Measurements from ENCODE around the gene MTHFS. TPM values are rescaled to one million over a fixed set of nuclear protein-coding genes. Genes with fewer than 3 reads are reported as not detected.
"Not testable (repeated sequence)": the region's sequence is repeated elsewhere in the genome, so short reads cannot be mapped to it uniquely, and the experiment has no call there.

MTHFS gene
- total RNA-seq, 2 experiments from 2014 or later, result 46.2 to 49.4 TPM

DNA sequence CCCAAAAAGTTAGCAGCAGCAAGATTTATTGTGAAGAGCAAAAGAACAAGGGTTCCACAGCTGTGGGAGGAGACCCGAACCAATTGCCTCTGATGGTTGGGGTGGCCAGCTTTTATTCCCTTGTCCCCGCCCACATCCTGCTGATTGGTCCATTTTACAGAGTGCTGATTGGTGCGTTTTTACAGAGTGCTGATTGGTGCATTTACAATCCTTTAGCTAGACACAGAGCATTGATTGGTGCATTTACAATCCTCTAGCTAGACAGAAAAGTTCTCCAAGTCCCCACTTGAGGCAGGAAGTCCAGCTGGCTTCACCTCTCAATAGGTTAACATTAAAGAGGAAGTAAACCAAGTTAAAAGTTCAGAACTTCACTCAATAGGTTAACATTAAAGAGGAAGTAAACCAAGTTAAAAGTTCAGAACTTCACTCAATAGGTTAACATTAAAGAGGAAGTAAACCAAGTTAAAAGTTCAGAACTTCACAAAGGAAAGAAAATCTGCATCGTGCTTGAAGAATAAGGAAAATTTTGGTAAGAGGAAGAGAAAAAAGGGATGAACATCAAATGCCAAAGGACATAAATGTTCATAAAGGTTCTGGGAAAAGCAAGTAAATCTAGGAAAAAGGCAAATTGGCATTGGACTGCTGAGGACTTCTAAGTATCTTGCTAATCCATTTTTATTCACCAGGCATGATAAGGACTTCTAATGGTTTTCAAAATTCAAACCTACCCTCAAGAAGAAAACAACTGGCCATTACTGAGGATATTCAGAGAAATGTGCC lies 12.9 kb upstream of the MTHFS start:
- CTCF ChIA-PET; intact Hi-C loops (cut with micrococcal nuclease); H3K4me3 Mint-ChIP-seq; H3K27me3 Mint-ChIP-seq; H3K27ac Mint-ChIP-seq; DNase-seq: not testable (repeated sequence)
- peaks cover 26% of the 10 kb centered on the region for H3K9me3 Mint-ChIP-seq
- peaks cover 53% of the 10 kb centered on the region for H3K36me3 Mint-ChIP-seq
- H3K4me1 Mint-ChIP-seq (ENCODE audit: low read depth), result peaks cover 12% of the 10 kb centered on the region
- POLR2A ChIA-PET, result interaction anchor here (0.8 to 1.4 kb wide), 2 partner anchors 13 to 61 kb away, joined by 3 read pairs; partner anchors contain the start of gene BCL2A1

DNA sequence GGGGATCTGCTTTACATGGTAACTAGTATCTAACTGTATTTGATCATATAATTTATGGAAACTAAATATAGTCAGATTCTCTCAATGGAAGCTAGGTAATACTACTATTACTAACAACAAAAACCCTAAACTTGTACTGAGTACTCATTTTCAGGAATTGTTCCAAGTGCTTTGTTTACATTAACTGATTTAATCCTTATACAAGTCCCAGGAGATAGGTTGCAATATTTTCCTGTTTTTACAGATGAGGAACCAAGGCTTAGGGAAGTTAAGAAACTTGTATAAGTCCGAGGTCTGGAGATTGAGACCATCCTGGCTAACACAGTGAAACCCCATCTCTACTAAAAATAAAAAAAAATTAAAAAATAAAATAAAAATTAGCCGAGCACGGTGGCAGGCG lies 7.5 kb upstream of the MTHFS start:
- no peaks in the 10 kb centered on the region for H3K27me3 Mint-ChIP-seq
- POLR2A ChIA-PET, result interaction anchor here (2.1 kb wide), 1 partner anchor 63 kb away, joined by 5 read pairs; no protein-coding TSS in a partner anchor
- peaks cover 22% of the 10 kb centered on the region for H3K36me3 Mint-ChIP-seq

DNA sequence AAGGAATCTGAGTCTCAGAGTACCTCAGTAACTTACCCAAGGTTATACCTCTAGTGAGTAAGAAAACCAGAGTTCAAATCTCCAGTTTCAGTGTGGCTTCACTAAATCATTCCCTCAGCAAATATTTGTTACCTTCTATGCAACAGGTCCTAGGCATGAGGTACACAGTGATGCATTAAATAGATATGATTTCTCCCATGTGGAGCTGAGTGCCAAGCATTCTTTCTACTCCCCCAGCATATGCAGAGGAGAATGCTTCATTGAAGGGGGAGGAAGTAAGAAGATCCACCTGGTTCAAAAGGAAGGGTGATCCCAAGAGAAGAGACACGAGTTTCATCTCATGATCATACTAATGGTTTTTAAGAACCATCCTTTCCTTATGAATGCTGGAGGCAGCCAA lies 6.8 kb upstream of the MTHFS start:
- CTCF ChIA-PET, result interaction anchor here (0.7 to 0.8 kb wide), 2 partner anchors 19 to 473 kb away, joined by 3 read pairs; no protein-coding TSS in a partner anchor
- POLR2A ChIA-PET, result interaction anchor here (2.1 kb wide), 1 partner anchor 64 kb away, joined by 5 read pairs; no protein-coding TSS in a partner anchor
- Mint-ChIP-seq H3K27me3 (no peaks in the 10 kb centered on the region), H3K4me3 (no peak overlapping the region), H3K9me3 (no peaks in the 10 kb centered on the region), H3K4me1 (ENCODE audit: low read depth) (peaks cover 39% of the 10 kb centered on the region), H3K27ac (no peak overlapping the region), H3K36me3 (peaks cover 20% of the 10 kb centered on the region)
- no peak for DNase-seq
- intact Hi-C loops (cut with micrococcal nuclease), result no loop called here

More for the DNA sequence above, 7.5 kb upstream of the MTHFS start:
- intact Hi-C loops (cut with micrococcal nuclease), result no loop called here
- H3K9me3 Mint-ChIP-seq, result peaks cover 1% of the 10 kb centered on the region
- no peak overlapping the region for H3K27ac Mint-ChIP-seq
- CTCF ChIA-PET, result interaction anchor here (0.7 to 0.8 kb wide), 2 partner anchors 19 to 474 kb away, joined by 3 read pairs; no protein-coding TSS in a partner anchor
- no peak for DNase-seq
- H3K4me3 Mint-ChIP-seq, result no peak overlapping the region
- peaks cover 37% of the 10 kb centered on the region for H3K4me1 Mint-ChIP-seq (ENCODE audit: low read depth)

DNA sequence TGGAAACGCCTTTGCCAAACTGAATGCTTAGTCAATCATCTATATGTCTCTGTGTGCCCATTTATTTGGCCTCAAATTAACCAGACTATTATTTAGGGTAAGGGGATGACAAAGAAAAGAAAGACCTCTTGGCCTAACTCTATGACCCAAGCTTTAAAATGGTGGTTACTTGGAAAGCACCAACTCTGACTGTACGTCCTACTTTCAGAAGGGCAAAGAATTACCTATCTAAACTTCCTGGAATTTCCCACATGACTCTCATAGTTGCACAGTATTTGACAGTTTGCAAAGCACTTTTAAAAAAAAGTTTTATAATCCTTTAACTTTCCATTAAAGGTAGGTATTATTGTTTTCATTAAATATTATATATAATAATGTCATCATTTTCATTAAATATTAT lies 6.3 kb upstream of the MTHFS start:
- intact Hi-C loops (cut with micrococcal nuclease), result no loop called here
- CTCF ChIA-PET, result interaction anchor here (0.6 kb wide), 1 partner anchor 56 kb away, joined by 3 read pairs; no protein-coding TSS in a partner anchor
- no peak for DNase-seq
- Mint-ChIP-seq H3K27me3 (no peaks in the 10 kb centered on the region), H3K4me3 (no peak overlapping the region), H3K36me3 (peaks cover 20% of the 10 kb centered on the region), H3K27ac (no peak overlapping the region), H3K9me3 (no peaks in the 10 kb centered on the region), H3K4me1 (ENCODE audit: low read depth) (peaks cover 44% of the 10 kb centered on the region)
- POLR2A ChIA-PET, result interaction anchor here (2.1 kb wide), 1 partner anchor 64 kb away, joined by 5 read pairs; no protein-coding TSS in a partner anchor

DNA sequence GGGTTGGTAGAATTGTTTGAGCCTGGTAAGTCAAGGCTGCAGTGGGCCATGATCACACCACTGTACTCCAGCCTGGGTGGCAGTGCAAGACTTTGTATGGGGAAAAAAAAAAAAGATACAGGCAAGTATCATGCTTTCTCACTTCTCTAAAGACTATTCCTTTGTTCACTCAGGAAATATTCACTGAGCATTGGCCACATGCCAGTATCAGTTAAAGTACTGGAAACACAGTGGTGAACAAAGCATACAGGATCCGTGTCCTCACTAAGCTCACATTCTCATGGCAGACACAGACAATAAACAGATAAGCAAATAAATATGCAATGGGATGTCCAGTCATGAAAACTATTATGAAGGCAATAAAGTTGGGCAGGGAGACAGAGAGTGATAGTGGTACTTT lies 5.1 kb upstream of the MTHFS start:
- H3K9me3 Mint-ChIP-seq, result no peaks in the 10 kb centered on the region
- no peak overlapping the region for H3K27ac Mint-ChIP-seq
- no peak overlapping the region for H3K4me3 Mint-ChIP-seq
- POLR2A ChIA-PET, result no interaction called here
- CTCF ChIA-PET, result no interaction called here
- peaks cover 20% of the 10 kb centered on the region for H3K36me3 Mint-ChIP-seq
- peaks cover 48% of the 10 kb centered on the region for H3K4me1 Mint-ChIP-seq (ENCODE audit: low read depth)
- intact Hi-C loops (cut with micrococcal nuclease), result no loop called here
- H3K27me3 Mint-ChIP-seq, result no peaks in the 10 kb centered on the region
- DNase-seq, result no peak

DNA sequence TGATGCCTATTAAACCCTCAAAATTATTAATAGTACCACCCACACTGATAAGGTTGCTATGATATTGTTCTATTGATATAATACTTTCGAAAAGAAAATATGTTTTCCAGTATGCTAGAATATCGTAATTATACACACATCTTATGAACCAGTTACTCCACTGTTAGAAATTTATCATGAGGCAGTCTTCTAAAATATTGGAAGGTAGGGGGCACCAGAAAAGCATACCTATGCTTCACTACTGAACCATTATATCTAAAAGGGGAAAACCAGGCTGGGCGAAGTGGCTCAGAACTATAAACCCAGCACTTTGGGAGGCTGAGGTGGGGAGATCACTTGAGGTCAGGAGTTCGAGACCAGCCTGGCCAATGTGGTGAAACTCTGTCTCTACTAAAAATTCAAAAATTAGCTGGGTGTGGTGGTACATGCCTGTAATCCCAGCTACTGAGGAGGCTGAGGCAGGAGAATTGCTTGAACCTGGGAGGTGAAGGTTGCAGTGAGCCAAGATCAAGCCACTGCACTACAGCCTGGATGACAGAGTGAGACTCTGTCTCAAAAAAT lies 4.1 kb upstream of the MTHFS start:
- intact Hi-C loops (cut with micrococcal nuclease); H3K9me3 Mint-ChIP-seq; H3K4me3 Mint-ChIP-seq; CTCF ChIA-PET; H3K27ac Mint-ChIP-seq; H3K27me3 Mint-ChIP-seq: not testable (repeated sequence)
- Mint-ChIP-seq H3K36me3 (peaks cover 20% of the 10 kb centered on the region), H3K4me1 (ENCODE audit: low read depth) (peaks cover 50% of the 10 kb centered on the region)
- DNase-seq, result peak; percentile 31
- POLR2A ChIA-PET, result interaction anchor here (0.7 kb wide), 1 partner anchor 69 kb away, joined by 3 read pairs; no protein-coding TSS in a partner anchor

DNA sequence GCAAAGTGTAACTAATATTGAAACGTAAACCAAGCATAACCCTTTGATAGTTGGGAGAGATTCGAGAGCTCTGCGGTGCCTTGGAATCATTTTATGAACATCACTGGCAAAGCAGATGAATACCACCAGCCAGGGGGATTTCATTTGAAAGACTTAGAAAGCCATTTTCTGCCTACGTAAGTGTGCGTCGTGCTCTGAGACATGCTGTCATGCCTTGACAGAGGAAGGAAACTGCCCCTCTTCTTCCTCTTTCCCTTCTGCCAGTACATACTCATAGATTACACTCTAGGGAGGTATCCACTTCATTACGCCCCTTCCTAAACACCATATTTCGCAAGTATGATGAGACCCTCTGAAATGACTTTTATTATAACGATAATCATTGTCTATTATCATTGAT lies 3.3 kb upstream of the MTHFS start:
- intact Hi-C loops (cut with micrococcal nuclease), result no loop called here
- no peak overlapping the region for H3K4me3 Mint-ChIP-seq
- no peaks in the 10 kb centered on the region for H3K9me3 Mint-ChIP-seq
- peak overlapping the region; percentile 20 for H3K27ac Mint-ChIP-seq
- ChIA-PET POLR2A (no interaction called here), CTCF (no interaction called here)
- peak; percentile 31 for DNase-seq
- H3K36me3 Mint-ChIP-seq, result peaks cover 18% of the 10 kb centered on the region
- H3K27me3 Mint-ChIP-seq, result no peaks in the 10 kb centered on the region
- H3K4me1 Mint-ChIP-seq (ENCODE audit: low read depth), result peaks cover 52% of the 10 kb centered on the region

DNA sequence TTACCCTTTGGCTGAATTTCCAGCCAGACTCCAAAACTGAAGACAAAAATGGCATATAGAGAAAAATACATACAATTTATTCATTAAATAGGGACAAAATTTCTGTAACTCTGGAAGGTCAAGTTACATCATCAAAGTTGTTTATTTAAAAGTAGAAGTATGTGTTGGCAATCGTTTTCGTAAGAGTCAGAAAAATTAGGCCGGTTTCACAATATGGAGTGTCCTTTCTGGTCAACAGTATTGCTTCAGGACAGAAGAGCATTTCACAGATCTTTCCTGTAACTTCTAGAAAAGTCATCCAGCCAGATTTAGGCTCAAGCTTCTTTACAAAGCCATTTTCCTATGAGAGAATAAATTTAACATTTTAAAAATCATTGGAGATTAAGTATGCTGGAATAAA lies 2.0 kb upstream of the MTHFS start:
- POLR2A ChIA-PET, result interaction anchor here (0.9 to 5.5 kb wide), 3 partner anchors 24 to 74 kb away, joined by 3 to 126 read pairs (median 51); partner anchors contain the start of gene BCL2A1
- intact Hi-C loops (cut with micrococcal nuclease); H3K4me3 Mint-ChIP-seq; H3K9me3 Mint-ChIP-seq; DNase-seq; H3K27me3 Mint-ChIP-seq: not testable (repeated sequence)
- Mint-ChIP-seq H3K36me3 (peaks cover 23% of the 10 kb centered on the region), H3K4me1 (ENCODE audit: low read depth) (peaks cover 58% of the 10 kb centered on the region), H3K27ac (peak overlapping the region; percentile 99)
- CTCF ChIA-PET, result interaction anchor here (3.4 to 3.6 kb wide), 2 partner anchors 24 to 95 kb away, joined by 13 to 26 read pairs; no protein-coding TSS in a partner anchor

DNA sequence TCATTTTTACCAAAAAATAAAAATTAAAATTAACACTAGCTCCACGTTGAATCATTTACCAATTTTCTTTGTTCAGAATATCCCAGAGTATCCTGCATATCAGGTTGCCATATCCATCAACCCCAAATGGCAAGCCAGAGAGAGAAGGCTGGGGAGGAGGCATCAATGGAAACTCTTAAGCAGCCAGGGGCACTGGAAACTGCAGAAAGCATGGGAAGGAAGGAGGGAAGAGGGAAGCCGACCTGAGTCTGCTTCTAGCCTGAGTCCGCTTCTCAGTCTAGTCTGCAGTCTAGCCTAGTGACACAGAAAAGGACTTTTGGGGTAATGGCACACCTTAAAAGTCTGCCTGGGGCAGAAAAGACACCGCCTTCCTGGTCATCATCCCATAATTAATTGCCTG lies 1.6 kb upstream of the MTHFS start:
- intact Hi-C loops (cut with micrococcal nuclease), result no loop called here
- ChIA-PET CTCF (interaction anchor here (2.0 to 3.6 kb wide), 3 partner anchors 25 to 95 kb away, joined by 6 to 26 read pairs (median 13); no protein-coding TSS in a partner anchor), POLR2A (interaction anchor here (0.6 to 5.5 kb wide), 7 partner anchors 16 to 134 kb away, joined by 3 to 126 read pairs (median 7); partner anchors contain the start of gene BCL2A1)
- H3K9me3 Mint-ChIP-seq, result no peaks in the 10 kb centered on the region
- H3K27me3 Mint-ChIP-seq, result no peaks in the 10 kb centered on the region
- peaks cover 55% of the 10 kb centered on the region for H3K4me1 Mint-ChIP-seq (ENCODE audit: low read depth)
- H3K36me3 Mint-ChIP-seq, result peaks cover 22% of the 10 kb centered on the region
- no peak for DNase-seq
- peak overlapping the region; percentile 87 for H3K4me3 Mint-ChIP-seq
- H3K27ac Mint-ChIP-seq, result peak overlapping the region; percentile 99

DNA sequence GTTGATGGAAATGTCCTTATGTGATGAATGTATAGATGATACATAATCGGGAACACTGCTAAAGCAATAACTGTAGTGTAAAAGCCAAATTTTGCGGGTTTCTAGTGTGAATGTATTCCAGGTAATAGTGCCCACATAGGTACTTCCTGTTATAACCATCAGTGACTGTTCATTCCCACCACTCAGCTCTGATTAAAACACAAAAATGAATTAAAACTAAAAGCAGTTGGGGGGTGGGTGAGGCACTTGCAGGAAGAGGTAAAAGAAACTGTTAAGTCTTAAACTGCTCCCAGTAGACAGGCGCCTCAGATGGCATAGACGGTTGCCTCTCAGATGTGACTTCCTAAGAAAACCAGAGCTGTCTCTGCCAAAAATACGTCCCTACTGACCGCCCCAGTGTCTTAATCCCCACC lies 893 bp upstream of the MTHFS start:
- intact Hi-C loops (cut with micrococcal nuclease), result loop anchor here (1.0 to 2.0 kb wide), 7 partner anchors 25 to 275 kb away; partner anchors contain the start of genes BCL2A1 and ZFAND6
- H3K9me3 Mint-ChIP-seq, result no peaks in the 10 kb centered on the region
- POLR2A ChIA-PET, result interaction anchor here (0.5 to 5.5 kb wide), 9 partner anchors 17 to 254 kb away, joined by 3 to 126 read pairs (median 7); partner anchors contain the start of gene BCL2A1
- H3K36me3 Mint-ChIP-seq, result peaks cover 22% of the 10 kb centered on the region
- peak overlapping the region; percentile 87 for H3K4me3 Mint-ChIP-seq
- peak overlapping the region; percentile 99 for H3K27ac Mint-ChIP-seq
- peak; percentile 64 for DNase-seq
- CTCF ChIA-PET, result interaction anchor here (0.6 to 3.6 kb wide), 7 partner anchors 12 to 96 kb away, joined by 3 to 26 read pairs (median 6); partner anchors contain the start of gene BCL2A1
- H3K4me1 Mint-ChIP-seq (ENCODE audit: low read depth), result peaks cover 50% of the 10 kb centered on the region
- no peaks in the 10 kb centered on the region for H3K27me3 Mint-ChIP-seq

DNA sequence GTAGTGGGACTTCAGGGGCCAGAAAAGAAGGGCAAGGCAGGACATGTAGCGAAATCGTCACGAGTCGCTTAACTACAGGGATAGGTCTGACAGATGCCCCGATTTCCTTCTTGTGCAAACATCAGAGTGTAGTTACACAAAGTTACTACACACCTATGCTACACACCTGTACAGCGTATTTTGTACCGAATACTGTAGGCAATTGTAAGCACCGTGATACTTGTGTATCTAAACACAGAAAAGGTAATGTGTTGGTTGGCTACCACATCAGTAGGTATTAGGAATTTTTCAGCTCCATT lies 515 bp upstream of the MTHFS start:
- CTCF ChIA-PET, result interaction anchor here (0.6 to 3.6 kb wide), 8 partner anchors 11 to 163 kb away, joined by 3 to 26 read pairs (median 6); partner anchors contain the start of gene BCL2A1
- POLR2A ChIA-PET, result interaction anchor here (0.5 to 5.5 kb wide), 8 partner anchors 17 to 253 kb away, joined by 3 to 126 read pairs (median 7); partner anchors contain the start of gene BCL2A1
- peaks cover 47% of the 10 kb centered on the region for H3K4me1 Mint-ChIP-seq (ENCODE audit: low read depth)
- no peaks in the 10 kb centered on the region for H3K27me3 Mint-ChIP-seq
- no peak for DNase-seq
- H3K9me3 Mint-ChIP-seq, result no peaks in the 10 kb centered on the region
- H3K27ac Mint-ChIP-seq, result peak overlapping the region; percentile 99
- peak overlapping the region; percentile 87 for H3K4me3 Mint-ChIP-seq
- intact Hi-C loops (cut with micrococcal nuclease), result loop anchor here (1.0 to 2.0 kb wide), 7 partner anchors 25 to 275 kb away; partner anchors contain the start of genes BCL2A1 and ZFAND6
- peaks cover 23% of the 10 kb centered on the region for H3K36me3 Mint-ChIP-seq
